Measurements from ENCODE around the gene CLIC3. TPM values are rescaled to one million over a fixed set of nuclear protein-coding genes. Genes with fewer than 3 reads are reported as not detected.

The CLIC3 gene
- total RNA-seq, 6 experiments from 2014 or later, result 0.37 to 0.51 TPM; not detected in 4

DNA sequence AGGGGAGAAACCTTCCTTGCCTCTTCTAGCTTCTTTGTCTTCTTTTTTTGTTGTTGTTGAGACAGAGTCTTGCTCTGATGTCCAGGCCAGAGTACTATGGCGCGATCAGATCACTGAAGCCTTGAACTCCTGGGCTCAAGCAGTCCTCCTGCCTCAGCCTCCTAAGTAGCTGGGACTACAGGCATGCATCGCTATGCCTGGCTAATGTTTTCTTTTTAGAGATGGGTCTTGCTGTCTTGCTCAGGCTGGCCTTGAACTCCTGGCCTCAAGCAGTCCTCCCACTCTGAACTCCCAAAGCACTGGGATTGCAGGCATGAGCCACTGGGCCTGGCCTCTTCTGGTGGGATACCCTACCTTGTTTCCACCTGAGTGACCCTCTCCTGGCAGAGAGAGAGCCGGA lies 7.5 kb downstream of the CLIC3 start:
- 100% methylated on average over 1 of the region's 4 CpGs for WGBS (ENCODE audit: insufficient coverage, low coverage, low lambda C conversion rate, missing lambda C conversion rate)
- no peak for TF ChIP-seq POLR2A (IDR thresholded peaks at IDR 0.05)
- no peak for TF ChIP-seq CTCF (IDR thresholded peaks at IDR 0.05)
- Histone ChIP-seq H3K36me3 (no peaks in the 10 kb centered on the region), H3K4me1 (peaks cover 0 to 7% (median 3%) of the 10 kb centered on the region in 4 donors), H3K4me3 (no peak overlapping the region), H3K27me3 (no peaks in the 10 kb centered on the region), H3K27ac (no peak overlapping the region), H3K9me3 (no peaks in the 10 kb centered on the region)
- intact Hi-C loops (cut with DNase I), result no loop called here
- ATAC-seq (no peak), DNase-seq (no peak)

- Histone ChIP-seq H3K27me3 (no peaks in the 10 kb centered on the region), H3K36me3 (no peaks in the 10 kb centered on the region), H3K4me1 (no peaks in the 10 kb centered on the region), H3K9me3 (no peaks in the 10 kb centered on the region), H3K4me3 (no peak overlapping the region), H3K27ac (no peak overlapping the region)
- ATAC-seq, result no peak
- intact Hi-C loops (cut with DNase I), result no loop called here
- TF ChIP-seq POLR2A (IDR thresholded peaks at IDR 0.05) (no peak), CTCF (IDR thresholded peaks at IDR 0.05) (no peak)
- no peak for DNase-seq
- 35% methylated on average over 22 of the region's 33 CpGs for whole genome bisulfite sequencing (ENCODE audit: insufficient coverage, low coverage, low lambda C conversion rate, missing lambda C conversion rate)
Measured at GRCh38 chr9:136985853-136986252, 10.5 kb downstream of the CLIC3 start.

DNA sequence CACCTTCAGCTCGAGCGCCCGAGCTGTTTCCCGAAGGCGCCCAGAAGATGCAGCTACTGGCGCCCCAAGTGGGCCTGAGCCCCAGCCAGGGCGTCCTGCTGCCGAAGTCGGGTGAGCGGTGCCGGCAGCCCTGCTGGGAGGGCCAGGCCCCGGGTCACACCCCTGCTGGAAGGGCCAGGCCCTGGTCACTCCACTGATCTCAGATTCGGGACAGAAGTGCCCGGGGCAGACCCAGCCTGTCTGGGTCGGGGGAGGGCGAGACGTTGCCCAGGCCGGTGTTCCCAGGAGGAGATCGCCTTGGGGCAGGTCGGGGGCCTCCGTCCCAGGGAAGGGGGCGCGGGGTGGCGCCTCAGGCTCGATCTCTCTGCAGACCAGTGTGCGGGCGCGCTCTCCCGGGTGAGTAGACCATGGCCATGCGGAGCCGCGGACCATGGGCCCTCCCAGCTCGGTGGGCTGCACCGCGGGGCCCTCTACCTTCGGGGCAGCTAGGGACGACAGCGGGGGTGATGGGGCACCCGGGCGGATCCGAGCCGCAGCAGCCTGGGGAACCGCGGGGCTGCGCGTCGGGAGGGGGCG lies 11.3 kb downstream of the CLIC3 start:
- DNase-seq, result no peak
- no peak for ATAC-seq
- Histone ChIP-seq H3K4me3 (no peak overlapping the region), H3K4me1 (no peaks in the 10 kb centered on the region), H3K27me3 (no peaks in the 10 kb centered on the region), H3K27ac (no peak overlapping the region), H3K36me3 (no peaks in the 10 kb centered on the region), H3K9me3 (no peaks in the 10 kb centered on the region)
- intact Hi-C loops (cut with DNase I), result no loop called here
- whole genome bisulfite sequencing (ENCODE audit: insufficient coverage, low coverage, low lambda C conversion rate, missing lambda C conversion rate), result 26% methylated on average over 12 of the region's 48 CpGs
- TF ChIP-seq CTCF (IDR thresholded peaks at IDR 0.05), result no peak
- no peak for TF ChIP-seq POLR2A (IDR thresholded peaks at IDR 0.05)

- no peaks in the 10 kb centered on the region for H3K9me3 ChIP-seq
- TF ChIP-seq CTCF (IDR thresholded peaks at IDR 0.05) (no peak), POLR2A (IDR thresholded peaks at IDR 0.05) (no peak)
- intact Hi-C loops (cut with DNase I), result no loop called here
- no peak overlapping the region for H3K27ac ChIP-seq
- DNase-seq, result no peak
- no peaks in the 10 kb centered on the region for H3K4me1 ChIP-seq
- no peak for ATAC-seq
- no peaks in the 10 kb centered on the region for H3K36me3 ChIP-seq
- 44% methylated on average over 17 of the region's 29 CpGs for WGBS (ENCODE audit: insufficient coverage, low coverage, low lambda C conversion rate, missing lambda C conversion rate)
- no peaks in the 10 kb centered on the region for H3K27me3 ChIP-seq
- H3K4me3 ChIP-seq, result no peak overlapping the region
Measured at GRCh38 chr9:136984464-136985026, 11.8 kb downstream of the CLIC3 start.
